ENCODE measurements around the gene OR52L1.
"Not testable (repeated sequence)": the region's sequence is repeated elsewhere in the genome, so short reads cannot be mapped to it uniquely, and the experiment has no call there.

OR52L1 gene

DNA sequence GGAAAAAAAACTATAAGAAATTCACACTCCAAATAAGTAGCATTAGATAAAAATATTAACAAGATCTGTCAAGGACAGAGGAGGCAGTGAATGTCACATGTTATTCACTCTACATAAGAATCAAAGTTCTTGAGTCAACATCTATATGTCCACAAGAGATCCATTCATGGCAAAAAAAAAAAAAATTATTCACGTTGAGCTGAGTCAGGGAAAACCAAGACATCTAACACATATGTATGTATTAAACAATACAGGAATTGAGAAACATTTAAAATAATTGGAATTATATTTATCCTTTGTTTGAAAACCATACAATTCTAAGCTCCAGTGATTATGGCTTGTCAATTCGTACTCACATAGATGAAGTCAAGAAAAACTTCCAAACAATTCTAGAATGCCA lies 19.8 kb downstream of the OR52L1 start:
- Histone ChIP-seq H2BK5ac (ENCODE audit: low read length) (no peak overlapping the region), H3K4ac (ENCODE audit: low read depth, low read length) (no peak overlapping the region), H3K56ac (ENCODE audit: low read length) (no peak overlapping the region), H3K23ac (ENCODE audit: low read length) (no peak overlapping the region), H3K27me3 (ENCODE audit: insufficient read depth, low read length, poor library complexity) (no peaks in the 10 kb centered on the region), H3K79me1 (ENCODE audit: low read length) (no peaks in the 10 kb centered on the region), H3K79me2 (ENCODE audit: control insufficient read depth, insufficient read depth, low read length) (no peaks in the 10 kb centered on the region), H3K4me2 (ENCODE audit: low read length) (no peak overlapping the region), H3K4me3 (ENCODE audit: low read length) (no peak overlapping the region), H2BK120ac (ENCODE audit: low read depth, low read length) (no peak overlapping the region), H3K4me1 (ENCODE audit: control insufficient read depth, low read depth, low read length) (no peaks in the 10 kb centered on the region), H4K5ac (ENCODE audit: low read length) (no peak overlapping the region), H3K36me3 (ENCODE audit: control insufficient read depth, insufficient read depth, low read length) (no peaks in the 10 kb centered on the region), H3K9ac (ENCODE audit: low read length) (no peak overlapping the region), H2BK15ac (replicated peaks; ENCODE audit: low read depth) (no peak overlapping the region), H2AK5ac (ENCODE audit: low read length) (no peak overlapping the region), H3K18ac (ENCODE audit: low read length) (no peak overlapping the region), H3K27ac (ENCODE audit: low read depth, low read length) (no peak overlapping the region), H4K8ac (ENCODE audit: low read depth, low read length) (no peak overlapping the region)
- WGBS (ENCODE audit: extremely low coverage, insufficient coverage, low lambda C conversion rate), result no CpG with 5 or more reads among the region's 2 CpGs
- DNase-seq, result no peak

DNA sequence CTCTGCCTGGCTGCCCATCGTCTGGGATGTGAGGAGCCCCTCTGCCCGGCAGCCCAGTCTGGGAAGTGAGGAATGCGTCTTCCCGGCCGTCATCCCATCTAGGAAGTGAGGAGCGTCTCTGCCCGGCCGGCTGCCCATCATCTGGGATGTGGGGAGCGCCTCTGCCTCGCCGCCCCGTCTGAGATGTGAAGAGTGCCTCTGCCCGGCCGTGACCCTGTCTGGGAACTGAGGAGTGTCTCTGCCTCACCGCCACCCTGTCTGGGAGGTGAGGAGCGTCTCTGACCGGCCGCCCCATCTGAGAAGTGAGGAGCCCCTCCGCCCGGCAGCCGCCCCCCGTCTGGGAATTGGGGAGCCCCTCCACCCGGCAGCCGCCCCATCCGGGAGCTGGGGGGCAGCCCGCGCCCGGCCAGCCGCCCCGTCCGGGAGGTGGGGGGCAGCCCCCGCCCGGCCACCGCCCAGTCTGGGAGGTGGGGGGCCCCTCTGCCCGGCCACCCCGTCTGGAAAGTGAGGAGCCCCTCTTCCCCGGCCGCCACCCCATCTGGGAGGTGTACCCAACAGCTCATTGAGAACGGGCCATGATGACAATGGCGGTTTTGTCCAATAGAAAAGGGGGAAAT lies 26.0 kb downstream of the OR52L1 start:
- not testable (repeated sequence) for H4K8ac ChIP-seq (ENCODE audit: low read depth, low read length); H3K27ac ChIP-seq (ENCODE audit: low read depth, low read length); H3K79me2 ChIP-seq (ENCODE audit: control insufficient read depth, insufficient read depth, low read length); DNase-seq; H3K18ac ChIP-seq (ENCODE audit: low read length); H4K5ac ChIP-seq (ENCODE audit: low read length); H3K4ac ChIP-seq (ENCODE audit: low read depth, low read length); H2AK5ac ChIP-seq (ENCODE audit: low read length); H3K56ac ChIP-seq (ENCODE audit: low read length); H3K27me3 ChIP-seq (ENCODE audit: insufficient read depth, low read length, poor library complexity); H2BK15ac ChIP-seq (replicated peaks; ENCODE audit: low read depth); H3K36me3 ChIP-seq (ENCODE audit: control insufficient read depth, insufficient read depth, low read length); H2BK5ac ChIP-seq (ENCODE audit: low read length); H3K79me1 ChIP-seq (ENCODE audit: low read length); H3K9ac ChIP-seq (ENCODE audit: low read length); H2BK120ac ChIP-seq (ENCODE audit: low read depth, low read length); H3K4me2 ChIP-seq (ENCODE audit: low read length); H3K4me1 ChIP-seq (ENCODE audit: control insufficient read depth, low read depth, low read length); H3K23ac ChIP-seq (ENCODE audit: low read length); H3K4me3 ChIP-seq (ENCODE audit: low read length)
- no CpG with 5 or more reads among the region's 40 CpGs for WGBS (ENCODE audit: extremely low coverage, insufficient coverage, low lambda C conversion rate)

DNA sequence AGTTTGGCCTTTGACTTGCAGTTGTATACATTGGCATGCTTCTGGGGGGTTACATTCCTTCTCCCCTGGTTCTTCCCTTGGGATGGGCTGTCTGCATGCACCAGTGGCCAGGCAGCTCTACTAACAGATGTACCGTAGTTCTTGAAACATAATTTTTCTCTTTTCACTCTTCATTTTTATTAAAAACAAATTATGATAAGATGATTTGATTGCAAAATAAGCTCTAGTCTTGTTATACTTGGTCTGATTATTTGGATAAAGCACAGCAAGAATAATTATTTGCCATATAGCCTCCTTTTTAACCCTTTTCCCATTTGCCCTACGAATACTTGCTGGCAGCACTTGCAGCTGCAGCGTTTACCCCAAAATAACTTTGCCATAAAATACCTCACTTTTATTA lies 31.2 kb downstream of the OR52L1 start:
- Histone ChIP-seq H3K36me3 (ENCODE audit: control insufficient read depth, insufficient read depth, low read length) (no peaks in the 10 kb centered on the region), H4K8ac (ENCODE audit: low read depth, low read length) (no peak overlapping the region), H2BK15ac (replicated peaks; ENCODE audit: low read depth) (no peak overlapping the region), H3K79me1 (ENCODE audit: low read length) (no peaks in the 10 kb centered on the region), H3K4me1 (ENCODE audit: control insufficient read depth, low read depth, low read length) (no peaks in the 10 kb centered on the region), H3K4me2 (ENCODE audit: low read length) (no peak overlapping the region), H3K27me3 (ENCODE audit: insufficient read depth, low read length, poor library complexity) (no peaks in the 10 kb centered on the region), H3K23ac (ENCODE audit: low read length) (no peak overlapping the region), H4K5ac (ENCODE audit: low read length) (no peak overlapping the region), H3K18ac (ENCODE audit: low read length) (no peak overlapping the region), H3K4me3 (ENCODE audit: low read length) (no peak overlapping the region), H2BK5ac (ENCODE audit: low read length) (no peak overlapping the region), H3K27ac (ENCODE audit: low read depth, low read length) (no peak overlapping the region), H2BK120ac (ENCODE audit: low read depth, low read length) (no peak overlapping the region), H2AK5ac (ENCODE audit: low read length) (no peak overlapping the region), H3K79me2 (ENCODE audit: control insufficient read depth, insufficient read depth, low read length) (no peaks in the 10 kb centered on the region), H3K56ac (ENCODE audit: low read length) (no peak overlapping the region), H3K4ac (ENCODE audit: low read depth, low read length) (no peak overlapping the region), H3K9ac (ENCODE audit: low read length) (no peak overlapping the region)
- DNase-seq, result no peak
- no CpG with 5 or more reads among the region's 3 CpGs for WGBS (ENCODE audit: extremely low coverage, insufficient coverage, low lambda C conversion rate)

- Histone ChIP-seq H3K36me3 (ENCODE audit: control insufficient read depth, insufficient read depth, low read length) (no peaks in the 10 kb centered on the region), H3K4me1 (ENCODE audit: control insufficient read depth, low read depth, low read length) (no peaks in the 10 kb centered on the region), H4K5ac (ENCODE audit: low read length) (no peak within 1 kb of the TSS), H3K18ac (ENCODE audit: low read length) (no peak within 1 kb of the TSS), H3K56ac (ENCODE audit: low read length) (no peak within 1 kb of the TSS), H2BK15ac (replicated peaks; ENCODE audit: low read depth) (no peak within 1 kb of the TSS), H3K23ac (ENCODE audit: low read length) (no peak within 1 kb of the TSS), H3K4ac (ENCODE audit: low read depth, low read length) (no peak within 1 kb of the TSS), H3K4me2 (ENCODE audit: low read length) (no peak within 1 kb of the TSS), H3K79me1 (ENCODE audit: low read length) (no peaks in the 10 kb centered on the region), H4K8ac (ENCODE audit: low read depth, low read length) (no peak within 1 kb of the TSS), H3K27ac (ENCODE audit: low read depth, low read length) (no peak within 1 kb of the TSS), H3K27me3 (ENCODE audit: insufficient read depth, low read length, poor library complexity) (no peaks in the 10 kb centered on the region), H3K4me3 (ENCODE audit: low read length) (no peak within 1 kb of the TSS), H2AK5ac (ENCODE audit: low read length) (no peak within 1 kb of the TSS), H3K79me2 (ENCODE audit: control insufficient read depth, insufficient read depth, low read length) (no peaks in the 10 kb centered on the region), H2BK120ac (ENCODE audit: low read depth, low read length) (no peak within 1 kb of the TSS), H2BK5ac (ENCODE audit: low read length) (no peak within 1 kb of the TSS), H3K9ac (ENCODE audit: low read length) (no peak within 1 kb of the TSS)
- DNase-seq, result no peak
- WGBS (ENCODE audit: extremely low coverage, insufficient coverage, low lambda C conversion rate), result no CpG with 5 or more reads among the region's 3 CpGs
Observed at GRCh38 chr11:5941951-5942350, 44.8 kb downstream of the OR52L1 start, which contains the start of gene OR56A3. Gene OR56A3 (plus strand): TSS chr11:5942251. CDS start chr11:5947347, 5,096 bp downstream.

DNA sequence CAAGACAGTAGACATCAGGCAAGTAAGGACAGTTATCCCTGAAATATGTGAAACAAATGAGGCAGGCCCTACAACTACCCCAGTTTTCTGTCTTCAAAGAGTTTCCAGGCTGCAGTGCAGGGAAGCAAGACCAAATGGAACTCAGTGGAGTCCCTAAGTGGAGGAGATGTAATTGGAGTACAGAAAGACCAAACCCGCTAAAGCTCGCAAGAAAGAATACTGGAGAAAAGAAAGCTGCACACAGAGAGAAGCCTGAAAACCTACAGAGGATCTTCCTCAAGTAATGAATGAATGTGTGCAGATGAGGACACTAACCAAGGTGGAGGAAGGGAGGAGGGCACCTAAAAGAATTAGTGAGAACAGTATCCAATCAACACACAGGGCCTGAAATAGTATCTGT lies 46.0 kb downstream of the OR52L1 start:
- no peak overlapping the region for H2BK15ac ChIP-seq (replicated peaks; ENCODE audit: low read depth)
- H3K79me1 ChIP-seq (ENCODE audit: low read length), result no peaks in the 10 kb centered on the region
- H4K8ac ChIP-seq (ENCODE audit: low read depth, low read length), result no peak overlapping the region
- no peak overlapping the region for H3K18ac ChIP-seq (ENCODE audit: low read length)
- no peak overlapping the region for H4K5ac ChIP-seq (ENCODE audit: low read length)
- H3K4me2 ChIP-seq (ENCODE audit: low read length), result no peak overlapping the region
- no peak overlapping the region for H3K56ac ChIP-seq (ENCODE audit: low read length)
- no peaks in the 10 kb centered on the region for H3K4me1 ChIP-seq (ENCODE audit: control insufficient read depth, low read depth, low read length)
- no peak overlapping the region for H3K23ac ChIP-seq (ENCODE audit: low read length)
- no CpG with 5 or more reads among the region's 2 CpGs for WGBS (ENCODE audit: extremely low coverage, insufficient coverage, low lambda C conversion rate)
- no peak overlapping the region for H3K9ac ChIP-seq (ENCODE audit: low read length)
- no peak overlapping the region for H3K27ac ChIP-seq (ENCODE audit: low read depth, low read length)
- no peak overlapping the region for H2BK120ac ChIP-seq (ENCODE audit: low read depth, low read length)
- H3K36me3 ChIP-seq (ENCODE audit: control insufficient read depth, insufficient read depth, low read length), result no peaks in the 10 kb centered on the region
- H3K79me2 ChIP-seq (ENCODE audit: control insufficient read depth, insufficient read depth, low read length), result no peaks in the 10 kb centered on the region
- no peak overlapping the region for H2AK5ac ChIP-seq (ENCODE audit: low read length)
- DNase-seq, result no peak
- no peak overlapping the region for H3K4ac ChIP-seq (ENCODE audit: low read depth, low read length)
- no peak overlapping the region for H2BK5ac ChIP-seq (ENCODE audit: low read length)
- no peaks in the 10 kb centered on the region for H3K27me3 ChIP-seq (ENCODE audit: insufficient read depth, low read length, poor library complexity)
- H3K4me3 ChIP-seq (ENCODE audit: low read length), result no peak overlapping the region

DNA sequence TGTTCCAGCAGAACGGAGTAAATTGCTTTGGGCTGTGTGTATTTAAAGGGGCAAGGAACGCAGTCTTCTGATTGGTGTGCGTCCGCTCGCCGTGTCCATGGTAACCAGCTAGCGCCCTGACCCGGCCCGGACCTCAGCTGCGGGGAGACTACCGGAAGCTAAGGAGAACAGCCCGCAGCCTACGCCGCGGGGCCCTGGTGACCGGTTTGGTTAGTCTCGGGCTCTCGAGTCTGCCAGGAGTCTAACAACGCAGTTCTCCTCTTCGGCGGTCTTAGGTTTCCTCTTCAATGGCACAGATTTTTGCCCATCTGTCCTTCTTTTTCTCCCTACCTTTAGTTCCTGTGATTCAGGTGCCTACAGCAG lies 48.2 kb downstream of the OR52L1 start:
- no peak for DNase-seq
- no peaks in the 10 kb centered on the region for H3K4me1 ChIP-seq (ENCODE audit: control insufficient read depth, low read depth, low read length)
- no peak overlapping the region for H2BK15ac ChIP-seq (replicated peaks; ENCODE audit: low read depth)
- H3K79me1 ChIP-seq (ENCODE audit: low read length), result no peaks in the 10 kb centered on the region
- no peak overlapping the region for H3K4ac ChIP-seq (ENCODE audit: low read depth, low read length)
- no peak overlapping the region for H3K4me3 ChIP-seq (ENCODE audit: low read length)
- H2BK5ac ChIP-seq (ENCODE audit: low read length), result no peak overlapping the region
- no peaks in the 10 kb centered on the region for H3K36me3 ChIP-seq (ENCODE audit: control insufficient read depth, insufficient read depth, low read length)
- H3K27ac ChIP-seq (ENCODE audit: low read depth, low read length), result no peak overlapping the region
- H3K27me3 ChIP-seq (ENCODE audit: insufficient read depth, low read length, poor library complexity), result no peaks in the 10 kb centered on the region
- H3K56ac ChIP-seq (ENCODE audit: low read length), result no peak overlapping the region
- H3K18ac ChIP-seq (ENCODE audit: low read length), result no peak overlapping the region
- no peak overlapping the region for H2AK5ac ChIP-seq (ENCODE audit: low read length)
- no peak overlapping the region for H3K9ac ChIP-seq (ENCODE audit: low read length)
- WGBS (ENCODE audit: extremely low coverage, insufficient coverage, low lambda C conversion rate), result no CpG with 5 or more reads among the region's 21 CpGs
- H2BK120ac ChIP-seq (ENCODE audit: low read depth, low read length), result no peak overlapping the region
- no peak overlapping the region for H3K4me2 ChIP-seq (ENCODE audit: low read length)
- no peak overlapping the region for H3K23ac ChIP-seq (ENCODE audit: low read length)
- no peak overlapping the region for H4K8ac ChIP-seq (ENCODE audit: low read depth, low read length)
- no peaks in the 10 kb centered on the region for H3K79me2 ChIP-seq (ENCODE audit: control insufficient read depth, insufficient read depth, low read length)
- H4K5ac ChIP-seq (ENCODE audit: low read length), result no peak overlapping the region

All from mesendoderm (in vitro differentiated cells).